COLO668 (cell line): Measurements from ENCODE around the gene HDAC5.
A peak's percentile ranks its signal among the peaks of the same experiment; 100 is the strongest.
"Not testable (repeated sequence)": the region's sequence is repeated elsewhere in the genome, so short reads cannot be mapped to it uniquely, and the experiment has no call there.

Source experiments
- DNase-seq: peaks from one replicate; lab custom pipeline; 2025; ENCODE audit not compliant: unreplicated experiment; lab: John Stamatoyannopoulos, UW

Gene HDAC5

GRCh38 chr17:44133918-44134476, 10.6 kb upstream of the HDAC5 start:
- DNase-seq: no peak

- no peak for DNase-seq
These were observed 8.9 kb upstream of the HDAC5 start for GRCh38 chr17:44132275-44132821.

- DNase-seq: not testable (repeated sequence)
These were observed 7.9 kb upstream of the HDAC5 start for GRCh38 chr17:44131372-44131771.

GRCh38 chr17:44130693-44131349, 7.4 kb upstream of the HDAC5 start:
- no peak for DNase-seq

- DNase-seq: no peak
These were observed 4.9 kb upstream of the HDAC5 start for GRCh38 chr17:44128383-44128782.

GRCh38 chr17:44124118-44124438, 637 bp upstream of the HDAC5 start:
- no peak for DNase-seq

GRCh38 chr17:44122816-44123355, 555 bp downstream of the HDAC5 start:
- no peak for DNase-seq

GRCh38 chr17:44121997-44122815, 1.2 kb downstream of the HDAC5 start:
- no peak for DNase-seq

- DNase-seq: no peak
These were observed 2.4 kb downstream of the HDAC5 start for GRCh38 chr17:44120851-44121605.

- not testable (repeated sequence) for DNase-seq
These were observed 3.2 kb downstream of the HDAC5 start for GRCh38 chr17:44120281-44120680.

- DNase-seq: no peak
These were observed 3.6 kb downstream of the HDAC5 start for GRCh38 chr17:44119798-44120197.

GRCh38 chr17:44119062-44119461, 4.4 kb downstream of the HDAC5 start:
- DNase-seq: no peak

GRCh38 chr17:44118427-44119050, 4.9 kb downstream of the HDAC5 start:
- DNase-seq: no peak

- DNase-seq: no peak
These were observed 6.1 kb downstream of the HDAC5 start for GRCh38 chr17:44117351-44117750.

- peak; percentile 28 for DNase-seq
These were observed 7.6 kb downstream of the HDAC5 start for GRCh38 chr17:44115585-44116415.

- DNase-seq: no peak
These were observed 9.3 kb downstream of the HDAC5 start for GRCh38 chr17:44113868-44114840.

GRCh38 chr17:44113382-44113781, 10.1 kb downstream of the HDAC5 start:
- DNase-seq: no peak
